Mammary epithelial cell (primary cell): ENCODE results near the gene BARX2.

ENCODE experiments used
- EZH2 ChIP-seq: IDR thresholded peaks from 2 replicates; pipeline ENCODE4 v1.6.1; 2012; ENCODE audit warnings: low read length, inconsistent platforms, borderline replicate concordance
- TF ChIP-seq, protein P1 (sequence below), 2 donors: IDR thresholded peaks in 1 of 2; conservative IDR thresholded peaks in 1 of 2; 2 replicates each; pipeline ENCODE4 v1.5.1; 2011 to 2012; ENCODE audit warnings: inconsistent platforms in 2 of 2, low read length in 2 of 2, mild to moderate bottlenecking in 2 of 2, control low read depth in 1 of 2, low read depth in 1 of 2; ENCODE audit not compliant: insufficient read depth in 1 of 2; ENCODE audit errors: extremely low read depth in 1 of 2

DNA sequence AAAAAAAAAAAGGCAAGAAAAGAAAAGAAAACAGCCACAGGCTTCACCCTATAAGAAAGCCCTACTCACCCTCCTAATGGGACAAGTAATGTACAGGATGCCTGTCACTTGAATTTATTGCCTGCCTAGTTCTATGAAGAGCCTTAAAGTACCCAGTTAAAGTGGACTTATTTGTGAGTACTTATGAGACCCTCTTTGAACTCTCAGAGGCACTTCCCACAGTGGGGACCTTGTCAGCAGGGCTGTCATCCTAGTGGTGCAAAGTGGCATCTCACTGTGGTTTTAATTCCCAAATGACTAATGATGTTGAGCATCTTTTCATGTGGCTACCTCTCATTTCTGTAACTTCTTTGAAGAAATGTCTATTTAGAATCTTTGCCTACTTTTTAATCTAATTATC, 41.8 kb upstream of the BARX2 start:
- TF ChIP-seq, protein P1, sequence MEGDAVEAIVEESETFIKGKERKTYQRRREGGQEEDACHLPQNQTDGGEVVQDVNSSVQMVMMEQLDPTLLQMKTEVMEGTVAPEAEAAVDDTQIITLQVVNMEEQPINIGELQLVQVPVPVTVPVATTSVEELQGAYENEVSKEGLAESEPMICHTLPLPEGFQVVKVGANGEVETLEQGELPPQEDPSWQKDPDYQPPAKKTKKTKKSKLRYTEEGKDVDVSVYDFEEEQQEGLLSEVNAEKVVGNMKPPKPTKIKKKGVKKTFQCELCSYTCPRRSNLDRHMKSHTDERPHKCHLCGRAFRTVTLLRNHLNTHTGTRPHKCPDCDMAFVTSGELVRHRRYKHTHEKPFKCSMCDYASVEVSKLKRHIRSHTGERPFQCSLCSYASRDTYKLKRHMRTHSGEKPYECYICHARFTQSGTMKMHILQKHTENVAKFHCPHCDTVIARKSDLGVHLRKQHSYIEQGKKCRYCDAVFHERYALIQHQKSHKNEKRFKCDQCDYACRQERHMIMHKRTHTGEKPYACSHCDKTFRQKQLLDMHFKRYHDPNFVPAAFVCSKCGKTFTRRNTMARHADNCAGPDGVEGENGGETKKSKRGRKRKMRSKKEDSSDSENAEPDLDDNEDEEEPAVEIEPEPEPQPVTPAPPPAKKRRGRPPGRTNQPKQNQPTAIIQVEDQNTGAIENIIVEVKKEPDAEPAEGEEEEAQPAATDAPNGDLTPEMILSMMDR (conservative IDR thresholded peaks at IDR 0.05 in 1 of 2, IDR thresholded peaks at IDR 0.05 in 1 of 2; ENCODE audit: extremely low read depth in 1 of 2, insufficient read depth in 1 of 2, low read depth in 1 of 2, low read length in 2 of 2) = peak; percentile 17 to 31
- no peak for TF ChIP-seq EZH2
